ENCODE data around the gene TAS2R60. TPM values are rescaled to one million over a fixed set of nuclear protein-coding genes. Genes with fewer than 3 reads are reported as not detected.

The TAS2R60 gene
- total RNA-seq, 1 experiment from 2014 or later, result not detected

- TF ChIP-seq CTCF (conservative IDR thresholded peaks at IDR 0.05), result no peak
Observed at GRCh38 chr7:143485094-143485493, 41.8 kb downstream of the TAS2R60 start.

More at GRCh38 chr7:143485094-143485493, 41.8 kb downstream of the TAS2R60 start:
- no peaks in the 10 kb centered on the region for H3K27me3 Mint-ChIP-seq (ENCODE audit: low read depth)
- DNase-seq, result no peak
- no peaks in the 10 kb centered on the region for H4K20me1 ChIP-seq (ENCODE audit: control insufficient read depth, insufficient read depth, insufficient read length)
- no peak overlapping the region for H3K4me2 ChIP-seq (ENCODE audit: insufficient read depth, insufficient read length, low read length)
- H3K14ac ChIP-seq (ENCODE audit: insufficient read depth, low read length), result no peak overlapping the region
- H3K27me3 ChIP-seq (ENCODE audit: insufficient read depth, low read length), result no peaks in the 10 kb centered on the region
- no peaks in the 10 kb centered on the region for H3K4me1 Mint-ChIP-seq
- H3K4ac ChIP-seq (ENCODE audit: low read depth, low read length), result no peak overlapping the region
- H3K79me2 ChIP-seq (ENCODE audit: insufficient read depth, low read length), result no peaks in the 10 kb centered on the region
- no peak overlapping the region for H4K5ac ChIP-seq (ENCODE audit: insufficient read length, low read depth, low read length)
- H3T11ph ChIP-seq (ENCODE audit: low read length), result no peak overlapping the region
- H2AFZ ChIP-seq (ENCODE audit: low read length), result no peak overlapping the region
- no peak overlapping the region for H4K8ac ChIP-seq (replicated peaks; ENCODE audit: insufficient read length, low read depth, low read length)
- H3K9me3 Mint-ChIP-seq, result no peaks in the 10 kb centered on the region
- no peak overlapping the region for H3K4me3 Mint-ChIP-seq
- no peak overlapping the region for H2BK15ac ChIP-seq (ENCODE audit: low read depth, low read length)
- no peak overlapping the region for H2BK12ac ChIP-seq (ENCODE audit: insufficient read length, low read depth, low read length)
- H3K79me1 ChIP-seq (ENCODE audit: insufficient read depth, low read depth, low read length, poor library complexity, severe bottlenecking), result no peaks in the 10 kb centered on the region
- no peak overlapping the region for H3K23ac ChIP-seq (ENCODE audit: insufficient read length, low read depth, low read length)
- no peaks in the 10 kb centered on the region for H3K23me2 ChIP-seq (ENCODE audit: insufficient read length, low read depth, low read length, poor library complexity, severe bottlenecking)
- no peak overlapping the region for H2BK20ac ChIP-seq (ENCODE audit: low read depth, low read length, poor library complexity, severe bottlenecking)
- no peak overlapping the region for H3K27ac ChIP-seq (ENCODE audit: insufficient read length, low read depth, low read length)
- no peak overlapping the region for H3K18ac ChIP-seq (ENCODE audit: insufficient read length, low read depth, low read length)
- H2BK120ac ChIP-seq (ENCODE audit: low read depth, low read length, poor library complexity, severe bottlenecking), result no peak overlapping the region
- H3K4me1 ChIP-seq (ENCODE audit: insufficient read depth, low read length), result no peaks in the 10 kb centered on the region
- no peak overlapping the region for H3K56ac ChIP-seq (ENCODE audit: insufficient read length, low read depth, low read length)
- no peak overlapping the region for H2BK5ac ChIP-seq (ENCODE audit: insufficient read length, low read length)
- no peaks in the 10 kb centered on the region for H3K36me3 Mint-ChIP-seq (ENCODE audit: insufficient read depth in 1 of 3, low read depth in 3 of 3)
- H3K9me3 ChIP-seq (ENCODE audit: control insufficient read depth, low read depth, low read length), result no peaks in the 10 kb centered on the region
- no peak overlapping the region for H4K91ac ChIP-seq (ENCODE audit: insufficient read length, low read depth, low read length)
- H3K9ac ChIP-seq (ENCODE audit: extremely low read depth, insufficient read length, low read length), result no peak overlapping the region
- H2AK5ac ChIP-seq (ENCODE audit: insufficient read length, low read length), result no peak overlapping the region
- H3K27ac Mint-ChIP-seq, result no peak overlapping the region
